MM.1S (cell line): ENCODE data around the gene PTTG1.

Experiments used
- EZH2phosphoT487 ChIP-seq: fragments of 300-600 bp; sonication (generic); IDR thresholded peaks from 2 replicates; pipeline ENCODE4 v1.6.1; 2018; ENCODE audit warnings: antibody characterized with exemption, low read length
- TF ChIP-seq, protein P1 (sequence below): fragments of 300-600 bp; sonication (generic); IDR thresholded peaks from 2 replicates; pipeline ENCODE4 v1.5.1; 2016; ENCODE audit warnings: antibody characterized with exemption, low read length, mixed read lengths

DNA sequence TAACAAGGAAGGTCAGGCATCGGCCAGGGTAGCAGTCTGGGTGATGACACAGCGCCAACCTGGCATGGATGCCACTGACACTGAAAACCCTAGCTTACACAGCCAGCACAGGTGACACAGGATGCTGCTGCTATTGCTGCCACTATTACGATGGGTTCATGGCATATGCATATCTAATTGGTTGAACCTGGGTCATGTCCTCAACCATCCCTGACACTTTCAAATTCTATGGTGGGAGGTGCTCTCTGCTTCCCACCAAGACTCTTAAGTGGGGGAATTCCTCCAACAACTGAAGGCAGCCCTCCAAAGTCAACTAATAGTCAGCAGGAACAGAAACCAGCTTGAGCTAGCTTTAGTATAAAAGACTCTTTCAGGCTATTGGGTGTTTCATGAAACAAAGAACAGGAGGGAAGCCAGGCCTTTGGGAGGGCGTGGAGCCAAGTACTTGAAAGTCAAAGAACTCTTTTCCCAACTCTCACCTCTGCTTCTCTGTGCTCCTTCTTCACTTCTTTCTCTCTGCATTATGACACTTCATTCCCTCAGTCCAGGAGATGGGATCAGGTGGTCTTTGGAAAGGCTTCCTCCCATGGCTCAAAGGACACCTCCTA is 21.3 kb downstream of the PTTG1 start:
- TF ChIP-seq, protein P1, sequence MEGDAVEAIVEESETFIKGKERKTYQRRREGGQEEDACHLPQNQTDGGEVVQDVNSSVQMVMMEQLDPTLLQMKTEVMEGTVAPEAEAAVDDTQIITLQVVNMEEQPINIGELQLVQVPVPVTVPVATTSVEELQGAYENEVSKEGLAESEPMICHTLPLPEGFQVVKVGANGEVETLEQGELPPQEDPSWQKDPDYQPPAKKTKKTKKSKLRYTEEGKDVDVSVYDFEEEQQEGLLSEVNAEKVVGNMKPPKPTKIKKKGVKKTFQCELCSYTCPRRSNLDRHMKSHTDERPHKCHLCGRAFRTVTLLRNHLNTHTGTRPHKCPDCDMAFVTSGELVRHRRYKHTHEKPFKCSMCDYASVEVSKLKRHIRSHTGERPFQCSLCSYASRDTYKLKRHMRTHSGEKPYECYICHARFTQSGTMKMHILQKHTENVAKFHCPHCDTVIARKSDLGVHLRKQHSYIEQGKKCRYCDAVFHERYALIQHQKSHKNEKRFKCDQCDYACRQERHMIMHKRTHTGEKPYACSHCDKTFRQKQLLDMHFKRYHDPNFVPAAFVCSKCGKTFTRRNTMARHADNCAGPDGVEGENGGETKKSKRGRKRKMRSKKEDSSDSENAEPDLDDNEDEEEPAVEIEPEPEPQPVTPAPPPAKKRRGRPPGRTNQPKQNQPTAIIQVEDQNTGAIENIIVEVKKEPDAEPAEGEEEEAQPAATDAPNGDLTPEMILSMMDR, result no peak
- TF ChIP-seq EZH2phosphoT487, result no peak
